ENCODE measurements around the gene SLC35F3.

Gene SLC35F3

DNA sequence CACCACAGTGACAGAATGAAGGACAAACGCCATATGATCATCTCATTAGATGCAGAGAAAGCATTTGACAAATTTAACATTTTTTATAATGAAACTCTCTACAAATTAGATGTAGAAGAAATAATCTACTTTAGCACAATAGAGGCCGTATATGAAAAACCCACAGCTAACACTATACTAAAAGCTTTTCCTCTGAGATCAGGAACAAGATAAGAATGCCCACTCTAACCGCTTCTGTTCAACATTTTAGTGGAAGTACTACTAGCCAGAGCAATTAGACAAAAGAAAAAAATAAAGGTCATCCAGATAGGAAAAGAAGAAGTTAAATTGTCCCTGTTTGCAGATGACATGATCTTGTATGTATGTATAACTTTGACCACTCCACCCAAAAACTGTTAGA is 109.7 kb downstream of the SLC35F3 start:
- DNase-seq (ENCODE audit: extremely low spot score, insufficient read length, low read depth) (no peak), FAIRE-seq (no peak)

DNA sequence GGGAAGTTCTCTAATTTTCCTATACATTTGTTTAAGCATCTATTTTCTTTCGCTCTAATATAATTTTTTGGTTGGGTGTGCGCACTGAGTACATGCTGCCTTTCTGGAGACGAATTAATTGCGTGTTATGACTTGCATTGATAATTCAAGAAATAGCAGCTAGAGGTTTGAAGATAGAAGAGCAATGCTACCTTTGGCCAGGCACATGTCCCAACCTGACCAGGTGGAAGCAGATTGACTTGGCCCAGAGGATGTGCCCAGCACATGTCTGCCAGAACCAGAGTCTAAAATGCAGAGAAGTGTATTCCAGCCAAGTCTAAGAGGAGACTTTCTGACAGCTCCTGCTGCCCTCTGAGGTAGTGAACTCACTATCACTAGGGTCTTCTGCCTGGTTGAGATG is 114.3 kb downstream of the SLC35F3 start:
- no peak for FAIRE-seq
- DNase-seq (ENCODE audit: extremely low spot score, insufficient read length, low read depth) = no peak

DNA sequence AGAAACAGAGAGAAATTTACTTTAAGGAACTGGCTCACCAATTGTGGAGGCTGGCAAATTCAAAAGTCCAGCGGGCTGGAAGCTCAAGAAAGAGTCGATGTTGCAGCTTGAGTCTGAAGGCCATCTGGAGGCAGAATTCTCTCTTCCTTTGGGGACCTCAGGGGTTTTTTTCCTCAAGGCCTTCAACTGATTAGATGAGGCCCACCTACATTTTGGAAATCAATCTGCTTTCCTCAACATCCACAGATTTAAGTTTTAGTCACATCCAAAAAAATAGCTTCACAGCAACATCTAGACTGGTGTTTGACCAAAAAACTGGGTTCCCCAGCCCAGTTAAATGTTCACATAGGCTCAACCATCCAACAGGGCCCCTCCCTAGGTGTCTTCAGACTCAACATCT is 114.9 kb downstream of the SLC35F3 start:
- no peak for DNase-seq (ENCODE audit: extremely low spot score, insufficient read length, low read depth)
- FAIRE-seq = no peak

DNA sequence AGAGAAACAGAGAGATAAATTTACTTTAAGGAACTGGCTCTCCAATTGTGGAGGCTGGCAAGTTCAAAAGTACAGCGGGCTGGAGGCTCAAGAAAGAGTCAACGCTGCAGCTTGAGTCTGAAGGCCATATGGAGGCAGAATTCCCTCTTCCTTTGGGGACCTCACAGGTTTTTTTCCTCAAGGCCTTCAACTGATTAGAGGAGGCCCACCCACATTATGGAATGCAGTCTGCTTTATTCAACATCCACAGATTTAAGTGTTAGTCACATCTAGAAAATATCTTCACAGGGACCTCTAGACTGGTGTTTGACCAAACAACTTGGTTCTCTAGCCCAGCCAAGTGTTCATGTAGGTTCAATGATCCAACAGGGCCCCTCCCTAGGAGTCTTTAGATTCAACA is 117.8 kb downstream of the SLC35F3 start:
- FAIRE-seq (no peak), DNase-seq (ENCODE audit: extremely low spot score, insufficient read length, low read depth) (no peak)

DNA sequence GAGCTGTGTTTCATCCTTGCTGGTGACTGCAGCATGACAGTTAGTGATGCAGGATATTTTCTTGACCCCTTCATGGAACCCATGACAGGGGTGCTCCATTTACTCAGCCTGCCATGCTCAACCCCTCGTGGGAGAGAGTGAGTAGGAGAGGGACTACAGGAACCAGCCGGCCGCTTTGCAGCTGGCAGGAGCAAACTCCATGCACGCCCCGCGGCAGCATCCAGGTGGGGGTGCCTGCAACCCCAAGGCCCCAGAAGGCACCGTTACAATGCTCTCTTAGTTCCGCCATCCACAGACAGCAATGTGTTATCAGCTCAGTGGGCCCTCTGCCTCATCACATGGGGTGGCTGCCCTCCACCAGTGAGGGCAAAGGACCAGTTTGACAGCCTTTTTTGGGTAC is 135.1 kb downstream of the SLC35F3 start:
- FAIRE-seq = no peak
- DNase-seq (ENCODE audit: extremely low spot score, insufficient read length, low read depth) = no peak

- FAIRE-seq (no peak), DNase-seq (ENCODE audit: extremely low spot score, insufficient read length, low read depth) (no peak)
Observed at GRCh38 chr1:234040446-234041317, 136.2 kb downstream of the SLC35F3 start.

GRCh38 chr1:234044079-234044478 is 139.6 kb downstream of the SLC35F3 start:
- FAIRE-seq = no peak
- DNase-seq (ENCODE audit: extremely low spot score, insufficient read length, low read depth) = no peak

- DNase-seq (ENCODE audit: extremely low spot score, insufficient read length, low read depth) = no peak
- no peak for FAIRE-seq
Observed at GRCh38 chr1:234047123-234047522, 142.6 kb downstream of the SLC35F3 start.

DNA sequence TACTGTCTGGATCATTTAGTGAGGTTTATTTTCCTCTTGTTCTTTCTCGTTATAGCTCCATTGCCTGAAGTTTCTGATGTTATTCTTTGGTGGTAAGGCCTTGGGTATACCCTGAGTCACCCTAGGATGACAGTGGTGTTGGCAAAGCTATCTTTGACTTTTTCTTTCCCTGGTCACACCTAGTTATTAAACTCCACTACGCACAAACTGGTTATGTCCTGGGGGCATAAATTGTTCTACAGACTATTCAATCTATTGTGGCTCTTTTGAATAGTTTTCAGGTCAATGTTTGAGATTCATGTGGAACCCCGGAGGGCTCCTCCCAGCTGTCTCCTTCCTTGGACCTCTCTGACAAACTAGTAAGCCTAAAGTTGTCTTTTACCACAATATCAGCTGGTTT is 157.7 kb downstream of the SLC35F3 start:
- FAIRE-seq (no peak), DNase-seq (ENCODE audit: extremely low spot score, insufficient read length, low read depth) (no peak)

GRCh38 chr1:234065794-234066447 is 161.4 kb downstream of the SLC35F3 start:
- FAIRE-seq (peak; percentile 81), DNase-seq (ENCODE audit: extremely low spot score, insufficient read length, low read depth) (peak; percentile 50)

DNA sequence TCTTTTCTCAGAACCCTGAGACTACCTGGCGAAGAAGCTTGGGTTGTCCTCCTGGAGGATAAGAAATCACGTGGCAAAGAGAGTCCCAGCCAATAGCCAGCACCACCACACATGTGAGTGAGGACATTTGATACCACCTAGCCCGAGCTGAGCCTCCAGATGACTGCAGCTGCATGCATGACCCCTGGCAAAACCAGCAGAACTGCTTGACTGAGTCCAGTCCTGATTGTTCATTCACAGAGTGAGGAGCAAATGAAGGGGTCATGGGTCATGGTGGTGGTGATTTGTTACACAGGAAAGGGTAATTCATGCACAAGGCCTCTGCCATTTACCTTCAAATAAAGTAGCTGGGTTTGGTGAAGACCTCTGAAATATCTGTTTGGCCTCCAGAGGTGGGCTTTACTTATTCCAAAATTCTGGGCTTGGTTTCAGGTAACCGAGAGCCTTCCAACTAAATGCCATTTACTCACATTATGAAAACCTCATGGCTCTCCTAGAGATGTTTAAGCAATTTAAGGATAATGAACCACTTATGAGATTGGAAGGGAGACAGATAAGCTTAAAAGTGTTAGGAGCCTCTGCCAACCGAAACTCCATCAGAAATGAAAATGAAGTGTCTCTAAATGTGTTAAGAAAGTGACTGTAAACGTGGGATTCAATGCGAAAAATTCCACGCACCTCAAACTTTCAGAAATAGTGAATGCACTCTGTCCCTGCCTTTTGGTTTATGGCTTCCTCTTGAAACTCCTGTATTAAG is 163.3 kb downstream of the SLC35F3 start:
- FAIRE-seq (no peak), DNase-seq (ENCODE audit: extremely low spot score, insufficient read length, low read depth) (no peak)

DNA sequence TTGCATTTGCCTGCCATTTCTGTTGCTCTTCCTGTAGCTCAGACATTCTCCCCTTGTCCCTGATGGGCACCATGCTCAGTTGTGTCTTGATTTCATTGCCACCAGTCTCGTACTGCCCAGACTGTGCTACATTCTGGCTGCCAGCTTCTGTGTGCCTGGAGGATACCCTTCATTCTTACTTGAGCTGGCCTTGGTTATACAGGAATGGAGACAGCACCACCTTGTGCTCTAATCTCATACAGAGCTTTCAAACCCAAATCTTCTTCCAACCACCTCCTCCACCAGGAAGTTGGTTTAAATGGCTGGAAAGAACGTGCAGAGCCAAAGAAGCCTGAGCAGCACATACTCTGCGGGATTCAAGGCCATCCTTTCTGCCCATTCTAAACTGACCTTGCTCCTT is 165.3 kb downstream of the SLC35F3 start:
- no peak for FAIRE-seq
- no peak for DNase-seq (ENCODE audit: extremely low spot score, insufficient read length, low read depth)

GRCh38 chr1:234072793-234073192 is 168.3 kb downstream of the SLC35F3 start:
- DNase-seq (ENCODE audit: extremely low spot score, insufficient read length, low read depth) (no peak), FAIRE-seq (no peak)

GRCh38 chr1:234078143-234078542 is 173.7 kb downstream of the SLC35F3 start:
- DNase-seq (ENCODE audit: extremely low spot score, insufficient read length, low read depth) (no peak), FAIRE-seq (no peak)

- DNase-seq (ENCODE audit: extremely low spot score, insufficient read length, low read depth) (no peak), FAIRE-seq (no peak)
Observed at GRCh38 chr1:234079896-234080295, 175.4 kb downstream of the SLC35F3 start.

DNA sequence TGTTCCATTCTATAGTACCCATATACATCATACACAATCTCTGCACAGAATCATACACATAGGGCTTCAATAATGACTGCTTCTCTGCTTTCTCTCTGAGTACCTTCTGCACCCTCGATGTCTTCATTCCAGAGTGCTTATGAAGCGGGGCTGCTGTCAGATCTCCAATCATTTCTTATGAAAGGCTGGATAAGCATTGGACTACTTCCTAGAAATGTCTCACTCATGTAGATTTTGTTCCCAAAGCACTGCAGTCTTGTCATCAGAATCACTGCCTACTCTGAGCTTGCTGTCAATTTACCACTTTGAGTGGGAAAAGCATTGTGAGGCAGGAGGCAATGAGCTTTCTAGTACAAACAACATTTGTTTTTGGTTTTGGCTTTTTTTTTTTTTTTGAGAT is 179.0 kb downstream of the SLC35F3 start:
- FAIRE-seq (no peak), DNase-seq (ENCODE audit: extremely low spot score, insufficient read length, low read depth) (no peak)

DNA sequence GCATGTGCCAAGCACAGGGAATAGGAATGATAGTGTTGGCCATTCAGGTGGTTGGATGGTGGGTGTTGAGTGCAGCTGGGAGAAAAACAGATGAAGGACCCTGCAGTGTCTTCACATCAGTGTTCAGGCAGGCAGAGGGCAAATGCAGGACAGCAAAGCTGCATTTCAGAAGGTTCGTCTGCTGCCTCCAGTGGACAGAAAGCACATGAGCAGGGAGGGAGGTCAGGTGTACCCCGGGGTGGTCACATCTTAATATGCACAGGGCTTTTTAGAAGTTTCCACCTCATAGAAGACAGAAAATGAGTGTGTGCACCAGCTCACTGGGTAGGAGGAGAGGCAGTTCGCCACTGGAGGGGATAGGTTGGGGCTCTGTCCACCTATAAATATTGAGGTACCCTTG is 184.9 kb downstream of the SLC35F3 start:
- DNase-seq (ENCODE audit: extremely low spot score, insufficient read length, low read depth) (no peak), FAIRE-seq (no peak)

DNA sequence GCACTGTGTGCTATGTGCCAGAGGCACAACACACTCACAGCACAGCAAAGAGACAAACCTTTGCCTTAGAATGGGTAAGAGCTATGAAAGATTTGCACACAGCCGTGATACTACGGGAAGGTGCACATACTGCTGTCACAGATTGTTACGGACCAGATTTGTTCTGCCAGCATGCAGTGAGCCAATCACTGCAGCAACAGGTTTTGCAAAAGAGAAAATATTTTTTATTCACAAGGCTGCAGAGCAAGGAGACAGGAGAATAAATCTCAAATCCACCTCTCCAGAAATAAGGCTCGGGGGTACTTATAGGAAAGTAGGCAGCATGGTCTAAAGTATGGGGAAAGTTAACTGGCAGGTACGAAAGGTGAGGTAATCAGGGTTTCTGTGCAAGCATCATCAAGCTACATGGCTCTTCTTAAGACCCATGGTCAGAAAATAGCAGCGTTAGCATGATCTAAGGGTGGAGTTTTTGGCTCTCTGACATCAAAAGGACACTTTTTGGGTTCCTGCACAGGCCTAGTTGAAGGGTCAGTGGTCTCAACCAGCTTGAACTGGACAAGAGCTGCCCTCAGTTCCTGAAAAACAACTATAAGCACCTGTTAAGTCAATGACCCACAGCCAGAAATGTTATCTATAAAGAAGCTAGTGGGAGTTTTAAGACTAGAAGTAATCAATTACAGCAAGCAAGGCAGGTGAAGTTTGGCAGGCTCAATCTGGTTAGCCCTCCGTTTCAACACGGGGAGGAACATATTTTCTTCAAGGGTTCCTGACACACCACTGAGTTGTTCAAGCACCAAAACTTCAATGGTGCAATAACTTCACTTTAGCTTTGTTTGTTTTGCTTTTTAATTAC is 186.0 kb downstream of the SLC35F3 start:
- DNase-seq (ENCODE audit: extremely low spot score, insufficient read length, low read depth) = no peak
- FAIRE-seq = no peak

DNA sequence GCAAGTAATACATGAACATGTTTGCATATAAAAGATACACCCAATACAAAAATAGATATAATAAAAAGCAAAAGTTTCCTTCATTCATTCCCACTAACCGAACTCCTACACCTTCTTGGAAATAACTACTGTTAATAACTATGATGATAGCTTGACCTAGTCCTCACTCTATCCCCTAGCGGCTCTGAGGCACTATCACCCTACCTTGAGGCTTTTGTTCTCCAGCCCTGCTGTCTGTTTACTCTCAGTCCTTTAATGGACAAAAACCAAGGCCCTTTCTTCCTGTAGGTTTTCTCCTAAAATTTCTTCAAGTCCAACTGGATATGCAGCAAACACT is 186.6 kb downstream of the SLC35F3 start:
- no peak for DNase-seq (ENCODE audit: extremely low spot score, insufficient read length, low read depth)
- no peak for FAIRE-seq

DNA sequence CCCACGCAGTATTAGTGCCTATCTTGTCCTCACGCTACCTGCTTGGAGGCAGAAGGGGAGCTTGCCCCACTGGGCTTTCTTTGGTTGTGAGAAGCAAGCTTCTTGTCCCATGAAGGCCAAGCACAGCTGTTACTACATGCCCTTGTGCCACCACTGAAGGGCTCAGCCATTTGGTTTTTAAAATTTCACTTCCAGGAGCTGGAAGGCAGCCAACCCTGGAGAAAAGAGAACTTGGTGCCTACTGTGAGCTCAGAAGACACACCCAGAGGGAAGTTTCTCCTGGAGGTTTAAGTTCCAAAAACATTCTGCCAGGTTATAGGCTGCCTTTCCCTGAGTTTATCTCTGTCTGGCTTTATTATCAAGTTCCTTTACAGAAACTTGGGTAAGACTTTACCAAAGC is 187.4 kb downstream of the SLC35F3 start:
- FAIRE-seq (no peak), DNase-seq (ENCODE audit: extremely low spot score, insufficient read length, low read depth) (no peak)

Data from GM18507 (cell line).